ENCODE results near the gene NDUFA13. TPM values are rescaled to one million over a fixed set of nuclear protein-coding genes. Genes with fewer than 3 reads are reported as not detected.

NDUFA13 gene
- total and polyA plus RNA-seq, 2 experiments from 2014 or later = 119 to 843 TPM

- Histone ChIP-seq H3K4me1 (ENCODE audit: low read depth) (peaks cover 6% of the 10 kb centered on the region), H3K27me3 (no peaks in the 10 kb centered on the region), H3K9me3 (ENCODE audit: low read depth) (no peaks in the 10 kb centered on the region), H3K36me3 (peaks cover 3% of the 10 kb centered on the region), H3K4me3 (no peak overlapping the region), H3K27ac (no peak overlapping the region)
- TF ChIP-seq CTCF (IDR thresholded peaks at IDR 0.05; ENCODE audit: low read depth, low read length) = no peak
- peak in 1 of 2 donors; percentile 34 for DNase-seq (ENCODE audit: low read depth in 1 of 2, low spot score in 1 of 2)
Observed at GRCh38 chr19:19530423-19530804, 14.4 kb downstream of the NDUFA13 start.

GRCh38 chr19:19530889-19531288 lies 14.9 kb downstream of the NDUFA13 start:
- Histone ChIP-seq H3K27me3 (no peaks in the 10 kb centered on the region), H3K36me3 (peaks cover 3% of the 10 kb centered on the region), H3K4me3 (no peak overlapping the region), H3K27ac (no peak overlapping the region), H3K4me1 (ENCODE audit: low read depth) (peaks cover 4% of the 10 kb centered on the region), H3K9me3 (ENCODE audit: low read depth) (no peaks in the 10 kb centered on the region)
- no peak for TF ChIP-seq CTCF (IDR thresholded peaks at IDR 0.05; ENCODE audit: low read depth, low read length)
- no peak for DNase-seq (ENCODE audit: low read depth in 1 of 2, low spot score in 1 of 2)

- no peaks in the 10 kb centered on the region for H3K4me1 ChIP-seq (ENCODE audit: low read depth)
- H3K4me3 ChIP-seq = no peak overlapping the region
- DNase-seq (ENCODE audit: low read depth in 1 of 2, low spot score in 1 of 2) = peak; percentile 73 to 87
- H3K9me3 ChIP-seq (ENCODE audit: low read depth) = no peaks in the 10 kb centered on the region
- peaks cover 3% of the 10 kb centered on the region for H3K36me3 ChIP-seq
- peak; percentile 96 for TF ChIP-seq CTCF (IDR thresholded peaks at IDR 0.05; ENCODE audit: low read depth, low read length)
- no peaks in the 10 kb centered on the region for H3K27me3 ChIP-seq
- no peak overlapping the region for H3K27ac ChIP-seq
Observed at GRCh38 chr19:19531951-19532805, 16.2 kb downstream of the NDUFA13 start.

- H3K36me3 ChIP-seq = no peaks in the 10 kb centered on the region
- no peaks in the 10 kb centered on the region for H3K4me1 ChIP-seq (ENCODE audit: low read depth)
- no peak for DNase-seq (ENCODE audit: low read depth in 1 of 2, low spot score in 1 of 2)
- no peak overlapping the region for H3K27ac ChIP-seq
- TF ChIP-seq CTCF (IDR thresholded peaks at IDR 0.05; ENCODE audit: low read depth, low read length) = no peak
- no peaks in the 10 kb centered on the region for H3K9me3 ChIP-seq (ENCODE audit: low read depth)
- no peaks in the 10 kb centered on the region for H3K27me3 ChIP-seq
- H3K4me3 ChIP-seq = no peak overlapping the region
Observed at GRCh38 chr19:19532806-19533701, 17.0 kb downstream of the NDUFA13 start.

GRCh38 chr19:19533841-19534240 lies 17.8 kb downstream of the NDUFA13 start:
- no peaks in the 10 kb centered on the region for H3K36me3 ChIP-seq
- no peaks in the 10 kb centered on the region for H3K9me3 ChIP-seq (ENCODE audit: low read depth)
- no peak for TF ChIP-seq CTCF (IDR thresholded peaks at IDR 0.05; ENCODE audit: low read depth, low read length)
- no peak overlapping the region for H3K4me3 ChIP-seq
- peaks cover under 1% of the 10 kb centered on the region for H3K27me3 ChIP-seq
- no peaks in the 10 kb centered on the region for H3K4me1 ChIP-seq (ENCODE audit: low read depth)
- no peak for DNase-seq (ENCODE audit: low read depth in 1 of 2, low spot score in 1 of 2)
- no peak overlapping the region for H3K27ac ChIP-seq

Data from cardiac muscle cell (in vitro differentiated cells and primary cell).